Kidney epithelial cell (primary cell): ENCODE measurements around the gene OR7C1. TPM values are rescaled to one million over a fixed set of nuclear protein-coding genes. Genes with fewer than 3 reads are reported as not detected.
"Not testable (repeated sequence)": the region's sequence is repeated elsewhere in the genome, so short reads cannot be mapped to it uniquely, and the experiment has no call there.

ENCODE experiments used
- DNase-seq: peaks from one replicate; pipeline ENCODE4 v3.0.0-alpha.2; 2010; ENCODE audit warnings: low read depth
- H3K27me3 ChIP-seq: 2 replicates; pipeline ENCODE4 v1.6.0; 2011; ENCODE audit warnings: low read length; ENCODE audit not compliant: control insufficient read depth, insufficient read depth
- H3K36me3 ChIP-seq: 2 replicates; pipeline ENCODE4 v1.5.1; 2011; ENCODE audit warnings: low read length; ENCODE audit not compliant: control insufficient read depth, insufficient read depth
- H3K4me3 ChIP-seq: 2 replicates; pipeline ENCODE4 v1.5.1; 2011; ENCODE audit warnings: low read depth, mild to moderate bottlenecking, control low read depth, low read length
- total RNA-seq: library from RNA; depleted of rRNA; stranded (reverse); fragments of >200 nt; gene quantifications from 2 replicates; pipeline ENCODE4 v1.2.3, GENCODE V29; 2015
- TF ChIP-seq, protein P1 (sequence below): IDR thresholded peaks from 2 replicates; pipeline ENCODE4 v1.5.1; 2011; ENCODE audit warnings: mild to moderate bottlenecking, moderate library complexity, low read length, control low read depth, inconsistent platforms; ENCODE audit not compliant: insufficient read depth, poor library complexity, severe bottlenecking

OR7C1 gene
- total RNA-seq, 1 donor from 2014 or later, result not detected

DNA sequence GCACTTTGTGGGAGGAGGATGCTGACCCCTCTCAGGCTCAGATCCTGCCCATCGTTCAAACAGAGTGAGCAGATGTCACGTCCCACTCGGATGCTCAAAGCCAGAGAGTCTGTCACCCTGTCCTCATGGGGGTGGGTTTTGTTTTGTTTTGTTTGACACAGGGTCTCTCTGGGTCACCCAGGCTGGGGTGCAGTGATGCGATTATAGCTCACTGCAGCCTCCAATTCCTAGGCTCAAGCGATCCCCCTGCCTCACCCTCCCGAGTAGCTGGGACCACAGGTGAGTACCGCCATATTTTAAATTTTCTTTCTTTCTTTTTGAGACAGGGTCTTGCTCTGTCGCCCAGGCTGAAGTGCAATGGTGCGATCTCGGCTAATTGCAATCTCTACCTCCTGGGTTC, 60.6 kb downstream of the OR7C1 start:
- Histone ChIP-seq H3K36me3 (no peaks in the 10 kb centered on the region), H3K27me3 (peaks cover 14% of the 10 kb centered on the region), H3K4me3 (no peak overlapping the region)
- no peak for DNase-seq
- TF ChIP-seq, protein P1, sequence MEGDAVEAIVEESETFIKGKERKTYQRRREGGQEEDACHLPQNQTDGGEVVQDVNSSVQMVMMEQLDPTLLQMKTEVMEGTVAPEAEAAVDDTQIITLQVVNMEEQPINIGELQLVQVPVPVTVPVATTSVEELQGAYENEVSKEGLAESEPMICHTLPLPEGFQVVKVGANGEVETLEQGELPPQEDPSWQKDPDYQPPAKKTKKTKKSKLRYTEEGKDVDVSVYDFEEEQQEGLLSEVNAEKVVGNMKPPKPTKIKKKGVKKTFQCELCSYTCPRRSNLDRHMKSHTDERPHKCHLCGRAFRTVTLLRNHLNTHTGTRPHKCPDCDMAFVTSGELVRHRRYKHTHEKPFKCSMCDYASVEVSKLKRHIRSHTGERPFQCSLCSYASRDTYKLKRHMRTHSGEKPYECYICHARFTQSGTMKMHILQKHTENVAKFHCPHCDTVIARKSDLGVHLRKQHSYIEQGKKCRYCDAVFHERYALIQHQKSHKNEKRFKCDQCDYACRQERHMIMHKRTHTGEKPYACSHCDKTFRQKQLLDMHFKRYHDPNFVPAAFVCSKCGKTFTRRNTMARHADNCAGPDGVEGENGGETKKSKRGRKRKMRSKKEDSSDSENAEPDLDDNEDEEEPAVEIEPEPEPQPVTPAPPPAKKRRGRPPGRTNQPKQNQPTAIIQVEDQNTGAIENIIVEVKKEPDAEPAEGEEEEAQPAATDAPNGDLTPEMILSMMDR, result no peak

- H3K27me3 ChIP-seq, result peaks cover 14% of the 10 kb centered on the region
These were observed 61.3 kb downstream of the OR7C1 start for GRCh38 chr19:14773722-14774121.

DNA sequence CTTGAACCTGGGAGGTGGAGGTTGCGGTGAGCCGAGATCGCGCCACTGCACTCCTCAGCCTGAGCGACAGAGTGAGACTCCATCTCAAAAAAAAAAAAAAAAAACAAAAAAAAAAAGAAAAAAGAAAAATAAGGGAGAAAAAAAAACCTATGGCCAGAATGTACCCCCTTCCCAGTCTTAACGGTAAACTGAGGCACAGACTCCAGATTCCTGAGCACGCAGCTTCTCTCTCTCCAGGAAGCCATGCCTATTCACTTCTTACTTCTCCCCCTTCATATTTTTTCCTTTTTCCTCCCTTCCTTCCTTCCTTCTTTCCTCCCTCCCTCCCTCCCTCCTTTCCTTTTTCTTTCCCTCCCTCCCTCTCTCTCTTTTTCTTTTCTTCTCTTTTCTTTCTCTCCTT, 62.0 kb downstream of the OR7C1 start:
- H3K4me3 ChIP-seq, result no peak overlapping the region
- peaks cover 14% of the 10 kb centered on the region for H3K27me3 ChIP-seq
- H3K36me3 ChIP-seq, result no peaks in the 10 kb centered on the region
- no peak for DNase-seq
- TF ChIP-seq, protein P1, result no peak

More at GRCh38 chr19:14773722-14774121, 61.3 kb downstream of the OR7C1 start:
- not testable (repeated sequence) for H3K36me3 ChIP-seq, DNase-seq, H3K4me3 ChIP-seq

DNA sequence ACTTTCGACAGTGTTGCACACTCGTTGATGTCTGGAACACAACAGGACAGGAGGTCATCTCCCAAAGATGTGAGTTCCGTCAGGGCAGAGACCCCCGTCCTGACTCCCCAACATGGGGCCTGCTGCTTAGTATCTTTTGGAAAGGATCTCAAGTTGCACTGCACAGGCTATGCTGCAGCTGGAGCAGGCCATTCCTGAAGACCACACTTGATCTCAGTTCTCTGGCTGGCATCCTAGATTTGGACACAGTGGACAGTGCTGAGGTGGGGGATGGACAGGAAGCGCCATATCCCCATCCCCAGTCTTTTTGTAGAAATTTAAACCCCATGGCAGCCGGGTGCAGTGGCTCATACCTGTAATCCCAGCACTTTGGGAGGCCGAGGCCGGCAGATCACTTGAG, 62.5 kb downstream of the OR7C1 start:
- TF ChIP-seq, protein P1, result no peak
- H3K27me3 ChIP-seq, result peaks cover 14% of the 10 kb centered on the region

GRCh38 chr19:14770944-14771839, 63.8 kb downstream of the OR7C1 start:
- Histone ChIP-seq H3K27me3 (peaks cover 5% of the 10 kb centered on the region), H3K36me3 (no peaks in the 10 kb centered on the region), H3K4me3 (no peak overlapping the region)
- TF ChIP-seq, protein P1, result no peak
- DNase-seq, result no peak

More for the DNA sequence above, 62.5 kb downstream of the OR7C1 start:
- H3K36me3 ChIP-seq, result no peaks in the 10 kb centered on the region
- DNase-seq, result no peak
- no peak overlapping the region for H3K4me3 ChIP-seq

DNA sequence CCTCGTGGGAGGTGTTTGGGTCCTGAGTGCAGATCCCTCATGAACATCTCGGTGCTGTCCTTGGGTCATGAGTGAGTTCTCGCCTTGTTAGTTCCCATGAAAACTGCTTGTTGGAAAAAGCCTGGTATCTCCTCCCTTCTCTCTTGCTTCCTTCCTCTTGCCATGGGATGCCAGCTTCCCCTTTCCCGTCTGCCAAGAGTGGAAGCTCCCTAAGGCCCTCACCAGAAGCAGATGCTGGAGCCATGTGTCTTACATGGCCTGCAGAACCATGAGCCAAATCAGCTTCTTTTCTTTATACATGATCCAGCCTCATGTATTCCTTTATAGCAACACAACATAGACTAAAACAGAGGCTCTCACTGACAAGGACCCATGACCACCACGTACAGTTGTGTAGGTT, 64.8 kb downstream of the OR7C1 start:
- Histone ChIP-seq H3K27me3 (no peaks in the 10 kb centered on the region), H3K4me3 (no peak overlapping the region), H3K36me3 (no peaks in the 10 kb centered on the region)
- no peak for DNase-seq
- TF ChIP-seq, protein P1, result no peak
